GM18909 (cell line): ENCODE data around the gene C18orf63.
"Not testable (repeated sequence)": the region's sequence is repeated elsewhere in the genome, so short reads cannot be mapped to it uniquely, and the experiment has no call there.

ENCODE experiments used
- ATAC-seq: cut with Tn5 transposase; IDR thresholded peaks from one replicate; pipeline ENCODE4 v1.9.1; 2021; ENCODE audit warnings: mild to moderate bottlenecking; ENCODE audit not compliant: unreplicated experiment, poor library complexity

C18orf63 gene

GRCh38 chr18:74326231-74326630 lies 10.6 kb downstream of the C18orf63 start:
- ATAC-seq, result no peak

- ATAC-seq, result not testable (repeated sequence)
These were observed 11.2 kb downstream of the C18orf63 start for GRCh38 chr18:74326791-74327190.

GRCh38 chr18:74328206-74328605 lies 12.6 kb downstream of the C18orf63 start:
- no peak for ATAC-seq

- no peak for ATAC-seq
These were observed 14.1 kb downstream of the C18orf63 start for GRCh38 chr18:74329688-74330205.

- ATAC-seq, result no peak
These were observed 15.8 kb downstream of the C18orf63 start for GRCh38 chr18:74331404-74331803.

GRCh38 chr18:74333091-74333490 lies 17.5 kb downstream of the C18orf63 start:
- no peak for ATAC-seq

- ATAC-seq, result peak; percentile 69
These were observed 18.7 kb downstream of the C18orf63 start for GRCh38 chr18:74334242-74334893.

- no peak for ATAC-seq
These were observed 21.0 kb downstream of the C18orf63 start for GRCh38 chr18:74336656-74337055.

GRCh38 chr18:74337155-74337911 lies 21.7 kb downstream of the C18orf63 start:
- ATAC-seq, result no peak

- ATAC-seq, result no peak
These were observed 22.3 kb downstream of the C18orf63 start for GRCh38 chr18:74337912-74338309.

GRCh38 chr18:74342416-74343043 lies 26.9 kb downstream of the C18orf63 start:
- no peak for ATAC-seq

- ATAC-seq, result no peak
These were observed 30.6 kb downstream of the C18orf63 start for GRCh38 chr18:74346206-74346605.

GRCh38 chr18:74348581-74348980 lies 32.9 kb downstream of the C18orf63 start:
- no peak for ATAC-seq

- peak; percentile 68 for ATAC-seq
These were observed 35.7 kb downstream of the C18orf63 start for GRCh38 chr18:74351354-74351753.

GRCh38 chr18:74353169-74353775 lies 37.6 kb downstream of the C18orf63 start:
- ATAC-seq, result peak; percentile 71

GRCh38 chr18:74356959-74357358 lies 41.3 kb downstream of the C18orf63 start:
- ATAC-seq, result peak; percentile 69

GRCh38 chr18:74360852-74361655 lies 45.4 kb downstream of the C18orf63 start:
- no peak for ATAC-seq

GRCh38 chr18:74367905-74368304 lies 52.3 kb downstream of the C18orf63 start:
- no peak for ATAC-seq

- no peak for ATAC-seq
These were observed 53.5 kb downstream of the C18orf63 start for GRCh38 chr18:74368901-74369705.
